ENCODE results near the gene CDC42EP5.

- TF ChIP-seq CTCF (IDR thresholded peaks at IDR 0.05) (no peak), POLR2A (IDR thresholded peaks at IDR 0.05) (no peak)
Measured at GRCh38 chr19:54482889-54483288, 9.8 kb upstream of the CDC42EP5 start.

Data from adrenal gland (tissue), 5 donors.